Mesenchymal stem cell (in vitro differentiated cells and primary cell): ENCODE results near the gene ACTRT2.

Experiments
- DNase-seq: peaks from one replicate; pipeline ENCODE4 v3.0.0-alpha.2; 2013
- H2AFZ ChIP-seq: one replicate; pipeline ENCODE4 v1.6.1; 2013; ENCODE audit warnings: low read depth, mild to moderate bottlenecking, control low read depth, inconsistent platforms, low read length, moderate library complexity
- H2AK5ac ChIP-seq: 2 replicates; pipeline ENCODE4 v1.6.1; 2013; ENCODE audit warnings: low read length, moderate library complexity, mild to moderate bottlenecking, inconsistent platforms; ENCODE audit not compliant: severe bottlenecking
- H2BK120ac ChIP-seq: one replicate; pipeline ENCODE4 v1.6.1; 2013; ENCODE audit warnings: low read depth, mild to moderate bottlenecking, inconsistent platforms, low read length, moderate library complexity
- H2BK12ac ChIP-seq, 2 experiments: one replicate each; pipeline ENCODE4 v1.6.1; 2013; ENCODE audit warnings: inconsistent platforms in 2 of 2, low read length in 2 of 2, mild to moderate bottlenecking in 2 of 2, moderate library complexity in 2 of 2, control low read depth in 1 of 2
- H2BK15ac ChIP-seq: one replicate; pipeline ENCODE4 v1.6.1; 2013; ENCODE audit warnings: mild to moderate bottlenecking, low read depth, inconsistent platforms; ENCODE audit not compliant: poor library complexity, severe bottlenecking
- H2BK5ac ChIP-seq: 2 replicates; pipeline ENCODE4 v1.6.1; 2013; ENCODE audit warnings: low read depth, mild to moderate bottlenecking, low read length, control low read depth, inconsistent platforms; ENCODE audit not compliant: poor library complexity, severe bottlenecking
- H3K14ac ChIP-seq, 2 experiments: one replicate each; pipeline ENCODE4 v1.6.1; 2013; ENCODE audit warnings: inconsistent platforms in 2 of 2, low read length in 2 of 2, control low read depth in 1 of 2, mild to moderate bottlenecking in 1 of 2, moderate library complexity in 1 of 2
- H3K18ac ChIP-seq, 2 experiments: one replicate each; pipeline ENCODE4 v1.6.1; 2013; ENCODE audit warnings: inconsistent platforms in 2 of 2, low read length in 2 of 2, control low read depth in 1 of 2, low read depth in 1 of 2, mild to moderate bottlenecking in 1 of 2
- H3K23ac ChIP-seq, 2 experiments: one replicate each; pipeline ENCODE4 v1.6.1; 2013; ENCODE audit warnings: inconsistent platforms in 2 of 2, low read length in 2 of 2, mild to moderate bottlenecking in 2 of 2, moderate library complexity in 2 of 2, control low read depth in 1 of 2
- H3K27ac ChIP-seq: 2 replicates; pipeline ENCODE4 v1.5.1; 2013; ENCODE audit warnings: mild to moderate bottlenecking, moderate library complexity, low read length, control low read depth, inconsistent platforms; ENCODE audit not compliant: poor library complexity, severe bottlenecking
- H3K27me3 ChIP-seq, 2 experiments: 2 replicates each; pipeline versions ENCODE4 v1.6.1 to v1.7.0; 2013; ENCODE audit warnings: low read length in 2 of 2, mild to moderate bottlenecking in 2 of 2, moderate library complexity in 2 of 2, control low read depth in 1 of 2, inconsistent platforms in 1 of 2; ENCODE audit not compliant: control insufficient read depth in 1 of 2, insufficient read depth in 1 of 2
- H3K36me3 ChIP-seq, 2 experiments: 2 replicates each; pipeline versions ENCODE4 v1.6.1 to v1.7.0; 2013; ENCODE audit warnings: low read length in 2 of 2, control low read depth in 1 of 2, inconsistent platforms in 1 of 2, low read depth in 1 of 2, mild to moderate bottlenecking in 1 of 2; ENCODE audit not compliant: insufficient read depth in 2 of 2, control insufficient read depth in 1 of 2
- H3K4ac ChIP-seq, 2 experiments: one replicate each; pipeline ENCODE4 v1.6.1; 2013; ENCODE audit warnings: inconsistent platforms in 2 of 2, low read length in 2 of 2, mild to moderate bottlenecking in 2 of 2, moderate library complexity in 2 of 2, control low read depth in 1 of 2, low read depth in 1 of 2
- H3K4me1 ChIP-seq: 2 replicates; pipeline ENCODE4 v1.6.1; 2013; ENCODE audit warnings: low read depth, low read length, control low read depth; ENCODE audit not compliant: control insufficient read depth, insufficient read depth
- H3K4me2 ChIP-seq: 2 replicates; pipeline ENCODE4 v1.6.1; 2013; ENCODE audit warnings: low read length, mild to moderate bottlenecking, inconsistent platforms; ENCODE audit not compliant: poor library complexity, severe bottlenecking
- H3K4me3 ChIP-seq, 2 experiments: 2 replicates each; pipeline versions ENCODE4 v1.5.1 to v1.7.0; 2013; ENCODE audit warnings: low read length in 2 of 2, mild to moderate bottlenecking in 2 of 2, control low read depth in 1 of 2, low read depth in 1 of 2; ENCODE audit not compliant: insufficient read depth in 1 of 2
- H3K79me1 ChIP-seq: replicated peaks from 2 replicates; pipeline ENCODE4 v1.6.1; 2013; ENCODE audit warnings: mild to moderate bottlenecking, control low read depth, low read length, inconsistent platforms; ENCODE audit not compliant: poor library complexity, severe bottlenecking
- H3K9ac ChIP-seq: 2 replicates; pipeline ENCODE4 v1.7.0; 2013; ENCODE audit warnings: mild to moderate bottlenecking, low read length, moderate library complexity
- H3K9me3 ChIP-seq: 2 replicates; pipeline ENCODE4 v1.7.0; 2013; ENCODE audit warnings: mild to moderate bottlenecking, low read length; ENCODE audit not compliant: control insufficient read depth
- H4K8ac ChIP-seq: one replicate; pipeline ENCODE4 v1.6.1; 2013; ENCODE audit warnings: inconsistent platforms, mild to moderate bottlenecking, low read length, moderate library complexity
- H4K91ac ChIP-seq: one replicate; pipeline ENCODE4 v1.6.1; 2013; ENCODE audit warnings: mild to moderate bottlenecking, low read length, inconsistent platforms
- whole genome bisulfite sequencing: methylation state at CpG from one replicate; pipeline ENCODE4 v1.1.7; 2013; ENCODE audit warnings: mixed read lengths; 5-methylcytosine and 5-hydroxymethylcytosine counted together

ACTRT2 gene

DNA sequence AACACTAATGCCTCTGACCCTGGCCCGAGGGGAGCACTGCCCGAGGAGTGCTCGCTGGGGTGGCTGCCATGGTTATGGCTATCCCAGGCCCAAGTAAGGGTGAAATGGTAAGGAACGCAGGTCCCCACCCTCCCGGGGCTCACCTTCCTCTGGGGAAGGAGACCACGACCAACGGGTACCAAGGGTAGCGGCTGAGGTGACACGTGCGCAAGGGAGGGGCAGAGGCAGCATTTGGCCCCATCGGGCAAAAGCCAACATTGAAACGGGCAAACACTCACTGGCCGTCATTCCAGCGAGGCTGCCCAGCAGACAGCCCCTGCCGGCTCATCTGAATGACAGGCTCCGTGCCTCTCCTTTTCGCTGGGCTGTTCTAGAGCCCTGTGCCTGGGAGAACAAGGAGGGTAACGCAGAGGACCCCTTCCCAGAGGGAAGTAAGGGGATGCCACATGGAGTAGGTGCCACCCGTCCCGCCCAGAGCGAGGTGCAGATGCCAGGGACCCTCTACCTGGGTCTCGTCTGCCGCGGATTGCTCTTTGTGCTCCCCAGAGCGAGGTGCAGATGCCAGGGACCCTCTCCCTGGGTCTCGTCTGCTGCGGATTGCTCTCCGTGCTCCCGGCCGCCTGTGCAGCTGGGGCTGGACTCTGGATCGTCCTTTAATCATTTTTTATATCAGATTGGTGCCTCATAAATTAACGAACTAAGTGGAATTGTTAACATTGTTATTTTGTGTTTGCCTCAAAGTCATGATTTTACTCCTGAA, 16.2 kb downstream of the ACTRT2 start:
- Histone ChIP-seq H3K4me2 (no peak overlapping the region), H3K79me1 (no peaks in the 10 kb centered on the region), H4K8ac (no peak overlapping the region), H3K4me1 (no peaks in the 10 kb centered on the region), H4K91ac (no peak overlapping the region), H3K36me3 (no peaks in the 10 kb centered on the region), H2AK5ac (no peak overlapping the region), H3K9me3 (no peaks in the 10 kb centered on the region), H3K27ac (no peak overlapping the region), H3K18ac (no peak overlapping the region), H2BK15ac (no peak overlapping the region), H2BK12ac (no peak overlapping the region), H3K27me3 (peaks cover 0 to 63% of the 10 kb centered on the region in 2 experiments), H3K4ac (no peak overlapping the region), H2BK120ac (no peak overlapping the region), H3K23ac (no peak overlapping the region), H3K14ac (no peak overlapping the region), H2BK5ac (no peak overlapping the region), H3K9ac (no peak overlapping the region), H2AFZ (no peak overlapping the region), H3K4me3 (no peak overlapping the region)
- no peak for DNase-seq
- WGBS = 86% methylated on average over 26 of the region's 32 CpGs

DNA sequence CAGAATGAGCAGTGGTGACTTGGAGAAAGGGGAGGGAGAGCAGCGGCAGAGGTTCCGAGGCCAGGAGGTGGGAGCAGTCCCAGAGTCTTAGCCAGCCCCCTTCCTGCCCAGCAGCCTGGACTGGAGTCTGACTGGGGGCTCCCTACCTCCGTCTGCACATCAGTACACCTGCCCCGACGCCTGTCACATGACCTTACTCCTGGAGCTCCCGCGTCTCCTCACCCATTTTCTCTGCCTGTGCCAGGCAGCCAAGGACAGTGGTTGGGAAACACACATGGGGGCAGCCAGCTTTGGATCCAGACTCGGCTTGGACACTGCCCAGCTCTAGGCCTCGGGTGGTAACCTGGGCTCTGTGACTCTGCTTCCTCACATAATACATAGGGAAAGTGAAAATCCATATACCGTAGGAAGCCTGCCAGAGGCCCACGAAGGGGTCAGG, 16.9 kb downstream of the ACTRT2 start:
- no peak overlapping the region for H2AK5ac ChIP-seq
- H4K8ac ChIP-seq = no peak overlapping the region
- H3K79me1 ChIP-seq = no peaks in the 10 kb centered on the region
- 81% methylated on average over 11 of the region's 11 CpGs for WGBS
- no peak overlapping the region for H3K4ac ChIP-seq
- DNase-seq = no peak
- no peaks in the 10 kb centered on the region for H3K9me3 ChIP-seq
- H3K4me3 ChIP-seq = no peak overlapping the region
- no peak overlapping the region for H3K4me2 ChIP-seq
- H3K36me3 ChIP-seq = no peaks in the 10 kb centered on the region
- peaks cover 0 to 61% of the 10 kb centered on the region in 2 experiments for H3K27me3 ChIP-seq
- H3K23ac ChIP-seq = no peak overlapping the region
- H2BK12ac ChIP-seq = no peak overlapping the region
- H3K4me1 ChIP-seq = no peaks in the 10 kb centered on the region
- no peak overlapping the region for H2BK5ac ChIP-seq
- H2AFZ ChIP-seq = no peak overlapping the region
- H3K18ac ChIP-seq = no peak overlapping the region
- no peak overlapping the region for H2BK15ac ChIP-seq
- H3K9ac ChIP-seq = no peak overlapping the region
- H3K27ac ChIP-seq = no peak overlapping the region
- H3K14ac ChIP-seq = no peak overlapping the region
- no peak overlapping the region for H4K91ac ChIP-seq
- H2BK120ac ChIP-seq = no peak overlapping the region

DNA sequence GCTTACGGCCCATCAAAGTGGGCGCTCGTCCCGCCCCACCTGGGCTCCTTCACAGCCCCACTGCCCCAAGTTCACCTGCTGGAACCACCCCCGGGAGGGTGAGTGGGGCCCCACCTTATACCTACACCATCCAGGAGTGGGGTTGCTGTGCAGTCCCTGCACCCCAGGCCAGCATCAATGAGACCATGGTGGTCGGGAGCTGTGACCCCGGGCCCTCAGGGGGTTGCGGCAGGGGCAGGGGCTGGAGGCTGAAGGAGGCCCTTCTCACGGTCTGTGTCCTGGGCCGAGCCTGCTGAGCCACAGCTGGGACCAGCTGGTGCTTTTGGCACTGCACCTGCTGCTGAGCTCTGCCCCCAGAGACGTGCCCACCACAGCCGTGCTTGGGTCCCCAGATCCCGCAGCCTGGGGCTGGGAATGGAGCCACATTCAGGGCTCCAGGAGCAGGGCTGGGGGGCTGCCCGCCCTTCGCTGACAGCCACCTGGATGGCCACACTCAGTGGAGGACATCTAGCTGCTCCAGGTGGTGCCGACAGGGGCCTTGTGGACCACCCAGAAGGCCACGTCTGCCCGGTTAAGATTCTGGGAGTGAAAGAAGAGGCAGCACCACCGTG, 17.4 kb downstream of the ACTRT2 start:
- H3K23ac ChIP-seq = no peak overlapping the region
- H3K4ac ChIP-seq = no peak overlapping the region
- no peaks in the 10 kb centered on the region for H3K4me1 ChIP-seq
- DNase-seq = no peak
- peaks cover 0 to 60% of the 10 kb centered on the region in 2 experiments for H3K27me3 ChIP-seq
- H2BK12ac ChIP-seq = no peak overlapping the region
- no peak overlapping the region for H3K4me2 ChIP-seq
- H2AK5ac ChIP-seq = no peak overlapping the region
- no peak overlapping the region for H2BK15ac ChIP-seq
- WGBS = 83% methylated on average over 19 of the region's 19 CpGs
- no peak overlapping the region for H4K8ac ChIP-seq
- no peak overlapping the region for H2AFZ ChIP-seq
- H3K18ac ChIP-seq = no peak overlapping the region
- H2BK120ac ChIP-seq = no peak overlapping the region
- H3K27ac ChIP-seq = no peak overlapping the region
- no peak overlapping the region for H2BK5ac ChIP-seq
- H4K91ac ChIP-seq = no peak overlapping the region
- no peak overlapping the region for H3K4me3 ChIP-seq
- H3K36me3 ChIP-seq = no peaks in the 10 kb centered on the region
- no peak overlapping the region for H3K9ac ChIP-seq
- H3K14ac ChIP-seq = no peak overlapping the region
- H3K9me3 ChIP-seq = no peaks in the 10 kb centered on the region
- H3K79me1 ChIP-seq = no peaks in the 10 kb centered on the region

DNA sequence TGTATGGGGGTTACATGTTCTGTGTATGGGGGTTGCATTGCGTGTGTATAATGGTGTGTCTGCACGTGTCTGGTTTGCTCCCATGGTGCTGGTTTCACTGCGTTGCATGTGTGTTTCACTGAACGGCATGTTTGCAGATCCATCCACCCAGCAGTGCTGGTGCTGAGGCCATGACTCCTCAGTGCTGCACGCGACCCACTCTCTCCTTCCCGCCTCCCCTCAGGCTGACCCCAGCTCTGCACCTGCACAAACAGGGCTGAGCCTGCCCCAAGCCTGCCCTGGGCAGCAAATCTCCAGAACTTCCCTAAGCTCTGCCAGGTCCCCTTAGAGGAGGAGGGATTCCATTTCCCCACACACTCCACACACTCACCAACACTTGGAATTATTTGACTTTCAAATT, 18.7 kb downstream of the ACTRT2 start:
- no peak overlapping the region for H3K4me2 ChIP-seq
- no peak overlapping the region for H4K91ac ChIP-seq
- H3K9me3 ChIP-seq = no peaks in the 10 kb centered on the region
- no peak overlapping the region for H2BK12ac ChIP-seq
- no peak overlapping the region for H4K8ac ChIP-seq
- no peak overlapping the region for H3K14ac ChIP-seq
- H3K4ac ChIP-seq = no peak overlapping the region
- no peak overlapping the region for H3K18ac ChIP-seq
- 76% methylated on average over 7 of the region's 7 CpGs for WGBS
- no peak overlapping the region for H2AFZ ChIP-seq
- no peak overlapping the region for H2AK5ac ChIP-seq
- H3K27ac ChIP-seq = no peak overlapping the region
- H2BK15ac ChIP-seq = no peak overlapping the region
- no peak overlapping the region for H2BK5ac ChIP-seq
- no peak for DNase-seq
- no peaks in the 10 kb centered on the region for H3K36me3 ChIP-seq
- no peaks in the 10 kb centered on the region for H3K4me1 ChIP-seq
- H3K9ac ChIP-seq = no peak overlapping the region
- no peak overlapping the region for H3K4me3 ChIP-seq
- H3K79me1 ChIP-seq = no peaks in the 10 kb centered on the region
- peaks cover 0 to 55% of the 10 kb centered on the region in 2 experiments for H3K27me3 ChIP-seq
- H3K23ac ChIP-seq = no peak overlapping the region
- H2BK120ac ChIP-seq = no peak overlapping the region
